GM19372 (cell line): Measurements from ENCODE around the gene DPP6.

Experiments used
- ATAC-seq: cut with Tn5 transposase; IDR thresholded peaks from one replicate; pipeline ENCODE4 v1.9.1; 2021; ENCODE audit warnings: mild to moderate bottlenecking, low read depth, moderate library complexity; ENCODE audit not compliant: unreplicated experiment

The DPP6 gene

DNA sequence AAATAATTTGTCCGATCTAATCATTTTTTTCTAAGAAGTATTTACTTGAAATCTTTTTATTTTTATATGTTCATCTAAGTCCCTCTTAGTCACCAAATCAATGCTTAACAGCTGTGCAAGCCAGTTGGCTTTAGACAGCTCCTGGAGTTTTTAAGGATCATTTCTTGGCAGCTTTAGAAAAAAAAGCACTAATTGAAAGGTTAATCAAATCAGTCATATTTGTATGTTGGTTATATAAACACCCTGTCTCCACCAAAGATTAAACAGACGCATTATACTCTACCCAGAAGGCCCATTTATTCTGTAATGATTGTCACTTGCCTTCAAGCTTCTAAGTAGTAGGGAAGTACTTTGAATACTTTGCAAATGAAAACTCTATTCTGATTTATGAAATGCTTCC lies 890.5 kb downstream of the DPP6 start:
- ATAC-seq = no peak
